Glomerular endothelial cell (primary cell): ENCODE measurements around the gene MAGI2. TPM values are rescaled to one million over a fixed set of nuclear protein-coding genes. Genes with fewer than 3 reads are reported as not detected.

ENCODE experiments used
- DNase-seq: peaks from one replicate; pipeline ENCODE4 v3.0.0-alpha.2; 2011; ENCODE audit warnings: low read depth, low spot score; ENCODE audit errors: extremely low read depth
- total RNA-seq: library from RNA; depleted of rRNA; stranded (reverse); fragments of >200 nt; gene quantifications from 2 replicates; pipeline ENCODE4 v1.2.3, GENCODE V29; 2015

The MAGI2 gene
- total RNA-seq, 1 donor from 2014 or later: 6.7 TPM

GRCh38 chr7:79317728-79318127 is 135.7 kb downstream of the MAGI2 start:
- peak; percentile 54 for DNase-seq

- no peak for DNase-seq
Observed at GRCh38 chr7:79312022-79312421, 141.4 kb downstream of the MAGI2 start.

- no peak for DNase-seq
Observed at GRCh38 chr7:79308192-79308591, 145.3 kb downstream of the MAGI2 start.

- DNase-seq: no peak
Observed at GRCh38 chr7:79307376-79307775, 146.1 kb downstream of the MAGI2 start.

GRCh38 chr7:79304711-79305110 is 148.8 kb downstream of the MAGI2 start:
- DNase-seq: no peak

- DNase-seq: no peak
Observed at GRCh38 chr7:79302293-79302692, 151.2 kb downstream of the MAGI2 start.

GRCh38 chr7:79301419-79301818 is 152.0 kb downstream of the MAGI2 start:
- no peak for DNase-seq

GRCh38 chr7:79300573-79300972 is 152.9 kb downstream of the MAGI2 start:
- DNase-seq: no peak

GRCh38 chr7:79298145-79298760 is 155.2 kb downstream of the MAGI2 start:
- peak; percentile 52 for DNase-seq

- DNase-seq: no peak
Observed at GRCh38 chr7:79296553-79297320, 156.7 kb downstream of the MAGI2 start.

- no peak for DNase-seq
Observed at GRCh38 chr7:79293655-79294142, 159.8 kb downstream of the MAGI2 start.

- no peak for DNase-seq
Observed at GRCh38 chr7:79292834-79293233, 160.6 kb downstream of the MAGI2 start.

- no peak for DNase-seq
Observed at GRCh38 chr7:79291498-79291865, 162.0 kb downstream of the MAGI2 start.

- no peak for DNase-seq
Observed at GRCh38 chr7:79290841-79291497, 162.5 kb downstream of the MAGI2 start.

- DNase-seq: no peak
Observed at GRCh38 chr7:79290398-79290797, 163.1 kb downstream of the MAGI2 start.

- DNase-seq: no peak
Observed at GRCh38 chr7:79288655-79289054, 164.8 kb downstream of the MAGI2 start.

- no peak for DNase-seq
Observed at GRCh38 chr7:79287981-79288380, 165.5 kb downstream of the MAGI2 start.

GRCh38 chr7:79286181-79286580 is 167.3 kb downstream of the MAGI2 start:
- no peak for DNase-seq

- no peak for DNase-seq
Observed at GRCh38 chr7:79285756-79286155, 167.7 kb downstream of the MAGI2 start.

GRCh38 chr7:79284211-79284610 is 169.3 kb downstream of the MAGI2 start:
- DNase-seq: no peak

- peak; percentile 77 for DNase-seq
Observed at GRCh38 chr7:79282882-79283602, 170.4 kb downstream of the MAGI2 start.
